Nephron (organoid): Measurements from ENCODE around the gene SH3PXD2A.

Experiments
- H3K27ac Mint-ChIP-seq, 3 experiments: 2 replicates each; pipeline ENCODE4 v1.8.0; 2020; ENCODE audit warnings: mixed read lengths in 3 of 3, mild to moderate bottlenecking in 2 of 3, moderate library complexity in 1 of 3
- H3K27me3 Mint-ChIP-seq: 2 replicates; pipeline ENCODE4 v1.8.0; 2021; ENCODE audit warnings: low read depth, mild to moderate bottlenecking, moderate library complexity, mixed read lengths
- H3K36me3 Mint-ChIP-seq: 2 replicates; pipeline ENCODE4 v1.8.0; 2020; ENCODE audit warnings: low read depth, mixed read lengths
- H3K4me1 Mint-ChIP-seq: 2 replicates; pipeline ENCODE4 v1.8.0; 2020; ENCODE audit warnings: mixed read lengths
- H3K4me3 Mint-ChIP-seq, 3 experiments: 2 replicates each; pipeline ENCODE4 v1.8.0; 2020; ENCODE audit warnings: mild to moderate bottlenecking in 3 of 3, mixed read lengths in 3 of 3, moderate library complexity in 2 of 3
- H3K9me3 Mint-ChIP-seq: 2 replicates; pipeline ENCODE4 v1.8.0; 2020; ENCODE audit warnings: mixed read lengths
- CTCF ChIP-seq, 3 experiments: fragments of 200-600 bp; sonication (generic); IDR thresholded peaks; one replicate each; pipeline ENCODE4 v1.5.0; 2021; ENCODE audit warnings: antibody characterized with exemption in 3 of 3; ENCODE audit not compliant: unreplicated experiment in 3 of 3

SH3PXD2A gene

GRCh38 chr10:103811463-103811862, 43.9 kb downstream of the SH3PXD2A start:
- no peak for TF ChIP-seq CTCF (IDR thresholded peaks at IDR 0.05; ENCODE audit: unreplicated experiment in 3 of 3)
- peaks cover 16% of the 10 kb centered on the region for H3K27me3 Mint-ChIP-seq
- no peak overlapping the region for H3K4me3 Mint-ChIP-seq
- peak overlapping the region; percentile 8 to 59 (median 20) for H3K27ac Mint-ChIP-seq
- no peaks in the 10 kb centered on the region for H3K9me3 Mint-ChIP-seq
- H3K4me1 Mint-ChIP-seq: peaks cover 72% of the 10 kb centered on the region
- no peaks in the 10 kb centered on the region for H3K36me3 Mint-ChIP-seq

- H3K27ac Mint-ChIP-seq: peak overlapping the region in 1 of 3 experiments; percentile 10
- TF ChIP-seq CTCF (IDR thresholded peaks at IDR 0.05; ENCODE audit: unreplicated experiment in 3 of 3): no peak
- H3K9me3 Mint-ChIP-seq: no peaks in the 10 kb centered on the region
- peaks cover 20% of the 10 kb centered on the region for H3K27me3 Mint-ChIP-seq
- H3K4me1 Mint-ChIP-seq: peaks cover 69% of the 10 kb centered on the region
- no peaks in the 10 kb centered on the region for H3K36me3 Mint-ChIP-seq
- no peak overlapping the region for H3K4me3 Mint-ChIP-seq
These were observed 46.6 kb downstream of the SH3PXD2A start for GRCh38 chr10:103808780-103809179.

GRCh38 chr10:103807996-103808395, 47.4 kb downstream of the SH3PXD2A start:
- Mint-ChIP-seq H3K36me3 (no peaks in the 10 kb centered on the region), H3K4me1 (peaks cover 65% of the 10 kb centered on the region), H3K27ac (no peak overlapping the region), H3K4me3 (no peak overlapping the region), H3K9me3 (no peaks in the 10 kb centered on the region), H3K27me3 (peaks cover 20% of the 10 kb centered on the region)
- no peak for TF ChIP-seq CTCF (IDR thresholded peaks at IDR 0.05; ENCODE audit: unreplicated experiment in 3 of 3)

GRCh38 chr10:103806395-103807187, 48.8 kb downstream of the SH3PXD2A start:
- peaks cover 16% of the 10 kb centered on the region for H3K27me3 Mint-ChIP-seq
- no peaks in the 10 kb centered on the region for H3K9me3 Mint-ChIP-seq
- peak overlapping the region; percentile 74 to 92 (median 85) for H3K27ac Mint-ChIP-seq
- H3K36me3 Mint-ChIP-seq: no peaks in the 10 kb centered on the region
- H3K4me1 Mint-ChIP-seq: peaks cover 51% of the 10 kb centered on the region
- TF ChIP-seq CTCF (IDR thresholded peaks at IDR 0.05; ENCODE audit: unreplicated experiment in 3 of 3): no peak
- peak overlapping the region in 1 of 3 experiments; percentile 32 for H3K4me3 Mint-ChIP-seq

GRCh38 chr10:103805781-103806180, 49.6 kb downstream of the SH3PXD2A start:
- H3K4me3 Mint-ChIP-seq: no peak overlapping the region
- peaks cover 43% of the 10 kb centered on the region for H3K4me1 Mint-ChIP-seq
- H3K27me3 Mint-ChIP-seq: peaks cover 12% of the 10 kb centered on the region
- TF ChIP-seq CTCF (IDR thresholded peaks at IDR 0.05; ENCODE audit: unreplicated experiment in 3 of 3): no peak
- no peaks in the 10 kb centered on the region for H3K9me3 Mint-ChIP-seq
- no peaks in the 10 kb centered on the region for H3K36me3 Mint-ChIP-seq
- peak overlapping the region; percentile 74 to 92 (median 85) for H3K27ac Mint-ChIP-seq

GRCh38 chr10:103804871-103805270, 50.5 kb downstream of the SH3PXD2A start:
- H3K9me3 Mint-ChIP-seq: no peaks in the 10 kb centered on the region
- peaks cover 35% of the 10 kb centered on the region for H3K4me1 Mint-ChIP-seq
- H3K27ac Mint-ChIP-seq: peak overlapping the region in 1 of 3 experiments; percentile 68
- no peak overlapping the region for H3K4me3 Mint-ChIP-seq
- H3K27me3 Mint-ChIP-seq: peaks cover 15% of the 10 kb centered on the region
- TF ChIP-seq CTCF (IDR thresholded peaks at IDR 0.05; ENCODE audit: unreplicated experiment in 3 of 3): no peak
- H3K36me3 Mint-ChIP-seq: peaks cover under 1% of the 10 kb centered on the region
